ENCODE results near the gene AXIN2. TPM values are rescaled to one million over a fixed set of nuclear protein-coding genes. Genes with fewer than 3 reads are reported as not detected.
A peak's percentile ranks its signal among the peaks of the same experiment; 100 is the strongest.

Gene AXIN2
- total RNA-seq, 1 donor from 2014 or later: 21.0 TPM

- Histone ChIP-seq H3K9me3 (replicated peaks) (no peaks in the 10 kb centered on the region), H3K27me3 (ENCODE audit: low read depth) (no peaks in the 10 kb centered on the region), H3K27ac (replicated peaks) (peak overlapping the region; percentile 94), H3K4me1 (peaks cover 22% of the 10 kb centered on the region), H3K36me3 (no peaks in the 10 kb centered on the region), H3K4me3 (no peak overlapping the region)
- peak; percentile 41 for DNase-seq
- no peak for TF ChIP-seq CTCF (IDR thresholded peaks at IDR 0.05; ENCODE audit: borderline replicate concordance)
- intact Hi-C loops (cut with micrococcal nuclease): loop anchor here (5.0 kb wide), 1 partner anchor 103 kb away; no protein-coding TSS in a partner anchor
Measured at GRCh38 chr17:65559804-65560627, 1.4 kb downstream of the AXIN2 start.

GRCh38 chr17:65559461-65559803, 2.0 kb downstream of the AXIN2 start:
- intact Hi-C loops (cut with micrococcal nuclease): loop anchor here (5.0 kb wide), 1 partner anchor 102 kb away; no protein-coding TSS in a partner anchor
- peaks cover 16% of the 10 kb centered on the region for H3K4me1 ChIP-seq
- TF ChIP-seq CTCF (IDR thresholded peaks at IDR 0.05; ENCODE audit: borderline replicate concordance): no peak
- H3K9me3 ChIP-seq (replicated peaks): no peaks in the 10 kb centered on the region
- H3K27me3 ChIP-seq (ENCODE audit: low read depth): no peaks in the 10 kb centered on the region
- H3K27ac ChIP-seq (replicated peaks): peak overlapping the region; percentile 94
- no peak for DNase-seq
- no peak overlapping the region for H3K4me3 ChIP-seq
- no peaks in the 10 kb centered on the region for H3K36me3 ChIP-seq

- no peak for TF ChIP-seq CTCF (IDR thresholded peaks at IDR 0.05; ENCODE audit: borderline replicate concordance)
- Histone ChIP-seq H3K27me3 (ENCODE audit: low read depth) (no peaks in the 10 kb centered on the region), H3K36me3 (no peaks in the 10 kb centered on the region), H3K9me3 (replicated peaks) (no peaks in the 10 kb centered on the region), H3K4me1 (peaks cover 12% of the 10 kb centered on the region), H3K27ac (replicated peaks) (peak overlapping the region; percentile 94), H3K4me3 (no peak overlapping the region)
- intact Hi-C loops (cut with micrococcal nuclease): loop anchor here (5.0 kb wide), 1 partner anchor 102 kb away; no protein-coding TSS in a partner anchor
- no peak for DNase-seq
Measured at GRCh38 chr17:65558683-65559460, 2.6 kb downstream of the AXIN2 start.

- H3K36me3 ChIP-seq: no peaks in the 10 kb centered on the region
- TF ChIP-seq CTCF (IDR thresholded peaks at IDR 0.05; ENCODE audit: borderline replicate concordance): no peak
- no peaks in the 10 kb centered on the region for H3K27me3 ChIP-seq (ENCODE audit: low read depth)
- H3K9me3 ChIP-seq (replicated peaks): no peaks in the 10 kb centered on the region
- peaks cover 8% of the 10 kb centered on the region for H3K4me1 ChIP-seq
- H3K27ac ChIP-seq (replicated peaks): peak overlapping the region; percentile 94
- intact Hi-C loops (cut with micrococcal nuclease): loop anchor here (5.0 kb wide), 1 partner anchor 101 kb away; no protein-coding TSS in a partner anchor
- DNase-seq: no peak
- no peak overlapping the region for H3K4me3 ChIP-seq
Measured at GRCh38 chr17:65558311-65558682, 3.2 kb downstream of the AXIN2 start.

- TF ChIP-seq CTCF (IDR thresholded peaks at IDR 0.05; ENCODE audit: borderline replicate concordance): no peak
- no peak overlapping the region for H3K27ac ChIP-seq (replicated peaks)
- no peaks in the 10 kb centered on the region for H3K9me3 ChIP-seq (replicated peaks)
- no peak for DNase-seq
- H3K36me3 ChIP-seq: no peaks in the 10 kb centered on the region
- intact Hi-C loops (cut with micrococcal nuclease): loop anchor here (5.0 kb wide), 1 partner anchor 100 kb away; no protein-coding TSS in a partner anchor
- H3K4me1 ChIP-seq: peaks cover 8% of the 10 kb centered on the region
- H3K27me3 ChIP-seq (ENCODE audit: low read depth): no peaks in the 10 kb centered on the region
- no peak overlapping the region for H3K4me3 ChIP-seq
Measured at GRCh38 chr17:65557349-65558310, 3.8 kb downstream of the AXIN2 start.

All from left ventricle myocardium inferior (tissue), 1 donor.